Measurements from ENCODE around the gene DNAAF8.

GRCh38 chr16:4713663-4714501 lies 20.5 kb upstream of the DNAAF8 start:
- TF ChIP-seq, protein P1, sequence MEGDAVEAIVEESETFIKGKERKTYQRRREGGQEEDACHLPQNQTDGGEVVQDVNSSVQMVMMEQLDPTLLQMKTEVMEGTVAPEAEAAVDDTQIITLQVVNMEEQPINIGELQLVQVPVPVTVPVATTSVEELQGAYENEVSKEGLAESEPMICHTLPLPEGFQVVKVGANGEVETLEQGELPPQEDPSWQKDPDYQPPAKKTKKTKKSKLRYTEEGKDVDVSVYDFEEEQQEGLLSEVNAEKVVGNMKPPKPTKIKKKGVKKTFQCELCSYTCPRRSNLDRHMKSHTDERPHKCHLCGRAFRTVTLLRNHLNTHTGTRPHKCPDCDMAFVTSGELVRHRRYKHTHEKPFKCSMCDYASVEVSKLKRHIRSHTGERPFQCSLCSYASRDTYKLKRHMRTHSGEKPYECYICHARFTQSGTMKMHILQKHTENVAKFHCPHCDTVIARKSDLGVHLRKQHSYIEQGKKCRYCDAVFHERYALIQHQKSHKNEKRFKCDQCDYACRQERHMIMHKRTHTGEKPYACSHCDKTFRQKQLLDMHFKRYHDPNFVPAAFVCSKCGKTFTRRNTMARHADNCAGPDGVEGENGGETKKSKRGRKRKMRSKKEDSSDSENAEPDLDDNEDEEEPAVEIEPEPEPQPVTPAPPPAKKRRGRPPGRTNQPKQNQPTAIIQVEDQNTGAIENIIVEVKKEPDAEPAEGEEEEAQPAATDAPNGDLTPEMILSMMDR (IDR thresholded peaks at IDR 0.05; ENCODE audit: extremely low read depth in 1 of 2, insufficient read depth in 1 of 2, low read depth in 1 of 2, low read length in 2 of 2), result no peak
- TF ChIP-seq POLR2A (IDR thresholded peaks at IDR 0.05; ENCODE audit: low read depth, low read length) (no peak), POLR2AphosphoS5 (IDR thresholded peaks at IDR 0.05; ENCODE audit: insufficient read depth, low read depth, low read length) (no peak)

Data from endothelial cell of umbilical vein (primary cell).